ENCODE measurements around the gene TTC9B. TPM values are rescaled to one million over a fixed set of nuclear protein-coding genes. Genes with fewer than 3 reads are reported as not detected.

TTC9B gene
- total RNA-seq, 2 donors from 2014 or later: not detected

DNA sequence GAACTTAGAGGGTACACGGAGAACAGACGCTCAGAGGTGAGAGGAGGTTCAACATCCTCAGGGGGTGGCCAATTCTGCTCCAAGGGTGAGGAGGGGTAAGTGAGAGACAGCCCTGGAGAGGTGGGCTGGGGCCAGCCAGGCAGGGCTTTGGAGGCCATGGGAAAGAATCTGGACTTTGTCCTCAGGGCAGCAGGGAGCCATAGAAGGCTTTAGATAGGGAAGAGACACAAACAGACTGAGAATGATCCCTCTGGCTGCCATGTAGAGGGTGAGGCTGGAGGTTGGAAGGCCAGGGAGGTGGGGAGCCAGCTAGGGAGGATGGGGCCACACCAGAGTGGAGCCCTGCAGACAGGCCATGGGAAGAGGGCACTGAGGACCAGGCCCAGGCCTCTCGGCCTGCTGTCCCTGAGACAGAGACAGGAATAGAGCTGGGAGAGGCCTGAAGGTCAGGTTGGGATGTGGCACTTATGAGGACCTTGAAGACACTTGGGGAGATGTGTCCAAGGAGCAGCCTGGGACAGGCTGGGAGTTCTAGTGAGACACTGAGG lies 37.5 kb upstream of the TTC9B start:
- no peak for DNase-seq (ENCODE audit: low spot score)
- no peaks in the 10 kb centered on the region for H3K27me3 Mint-ChIP-seq
- H3K4me3 Mint-ChIP-seq: no peak overlapping the region
- no peak overlapping the region for H3K27ac Mint-ChIP-seq
- peaks cover 9% of the 10 kb centered on the region for H3K36me3 Mint-ChIP-seq
- peaks cover 16 to 38% of the 10 kb centered on the region in 2 donors for H3K4me1 Mint-ChIP-seq (ENCODE audit: low read depth in 2 of 2)
- no peaks in the 10 kb centered on the region for H3K9me3 Mint-ChIP-seq
- ATAC-seq: no peak

DNA sequence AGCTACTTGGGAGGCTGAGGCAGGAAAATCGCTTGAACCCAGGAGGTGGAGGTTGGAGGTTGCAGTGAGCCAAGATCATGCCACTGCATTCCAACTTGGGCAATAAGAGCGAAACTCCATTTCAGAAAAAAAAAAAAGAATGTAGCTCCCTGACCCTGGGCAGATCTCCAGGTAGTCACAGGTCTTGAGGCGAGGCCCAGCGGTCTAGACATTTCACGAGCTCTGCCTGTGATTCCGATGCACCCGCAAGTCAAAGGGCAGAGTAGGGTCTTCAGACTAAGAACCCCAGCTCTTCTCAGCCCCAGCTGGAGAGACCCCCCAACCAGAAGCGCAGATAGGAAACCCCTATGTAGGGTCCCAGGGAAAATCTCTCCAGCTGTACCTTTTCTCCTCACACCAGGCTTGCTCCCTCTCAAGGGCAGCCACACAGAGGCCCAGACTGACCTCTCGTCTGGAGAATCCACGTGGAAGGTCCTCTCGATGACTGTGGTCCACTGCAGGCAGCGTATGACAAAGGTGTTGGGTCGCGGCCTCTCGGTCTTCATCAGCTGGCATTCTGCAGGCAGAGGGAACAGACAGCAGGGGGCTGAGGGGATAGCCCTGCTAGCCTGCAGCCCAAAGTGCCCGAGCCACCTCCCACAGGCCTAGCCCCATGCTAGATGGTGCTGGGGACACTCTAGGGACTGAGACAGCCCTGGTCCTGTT lies 36.7 kb upstream of the TTC9B start:
- peaks cover 17 to 38% of the 10 kb centered on the region in 2 donors for H3K4me1 Mint-ChIP-seq (ENCODE audit: low read depth in 2 of 2)
- DNase-seq (ENCODE audit: low spot score): peak; percentile 39
- H3K36me3 Mint-ChIP-seq: peaks cover 9% of the 10 kb centered on the region
- no peak for ATAC-seq
- no peaks in the 10 kb centered on the region for H3K27me3 Mint-ChIP-seq
- H3K27ac Mint-ChIP-seq: no peak overlapping the region
- H3K9me3 Mint-ChIP-seq: no peaks in the 10 kb centered on the region
- no peak overlapping the region for H3K4me3 Mint-ChIP-seq

DNA sequence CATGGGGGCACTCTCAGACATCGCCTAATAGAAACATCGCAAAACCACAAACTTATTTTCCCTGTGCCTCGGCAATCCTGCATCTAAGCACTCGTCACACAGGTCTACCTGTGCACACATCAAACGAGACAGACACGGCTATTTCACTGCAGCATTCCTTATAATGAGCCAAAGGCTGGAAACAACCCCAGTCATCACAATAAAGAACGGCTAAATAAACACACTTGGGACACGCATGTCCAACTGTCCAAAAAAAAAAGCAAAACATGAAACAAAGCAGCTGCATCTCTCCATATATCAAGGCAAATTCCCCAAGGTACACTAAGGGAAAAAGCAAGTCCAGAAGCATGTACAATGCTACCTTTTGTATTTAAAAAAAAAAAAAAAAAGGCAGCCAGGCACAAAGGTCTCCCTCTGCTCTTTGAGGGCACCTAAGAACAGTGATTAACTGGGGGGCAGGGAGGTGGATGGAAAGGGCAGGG lies 35.5 kb upstream of the TTC9B start:
- Mint-ChIP-seq H3K9me3 (no peaks in the 10 kb centered on the region), H3K27ac (no peak overlapping the region), H3K4me1 (ENCODE audit: low read depth in 2 of 2) (peaks cover 13 to 35% of the 10 kb centered on the region in 2 donors), H3K4me3 (no peak overlapping the region), H3K36me3 (peaks cover 9% of the 10 kb centered on the region), H3K27me3 (no peaks in the 10 kb centered on the region)
- DNase-seq (ENCODE audit: low spot score) (no peak), ATAC-seq (no peak)

DNA sequence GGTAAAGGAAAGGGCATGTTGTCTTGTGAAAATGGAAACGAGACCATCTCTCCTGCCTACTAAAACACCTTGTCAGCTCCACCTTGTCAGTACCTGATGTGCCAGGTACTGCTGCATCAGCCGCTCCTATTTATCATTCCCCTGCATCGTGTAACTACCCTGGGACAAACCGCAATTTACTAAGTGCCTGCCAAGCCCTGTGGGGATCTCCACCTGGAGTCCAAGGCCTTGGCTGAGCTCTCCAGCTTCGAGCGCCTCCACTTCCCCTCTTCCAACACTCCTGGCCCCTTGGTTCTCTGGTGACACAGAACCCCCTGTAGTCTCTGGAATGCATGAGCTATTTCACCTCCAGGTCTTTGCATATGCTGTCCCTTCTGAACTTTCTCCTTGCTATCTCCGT lies 34.2 kb upstream of the TTC9B start:
- Mint-ChIP-seq H3K27me3 (no peaks in the 10 kb centered on the region), H3K27ac (no peak overlapping the region), H3K4me1 (ENCODE audit: low read depth in 2 of 2) (peaks cover 13 to 37% of the 10 kb centered on the region in 2 donors), H3K4me3 (no peak overlapping the region), H3K9me3 (no peaks in the 10 kb centered on the region), H3K36me3 (peaks cover 9% of the 10 kb centered on the region)
- DNase-seq (ENCODE audit: low spot score): no peak
- ATAC-seq: no peak

GRCh38 chr19:40251991-40252390 lies 33.8 kb upstream of the TTC9B start:
- peaks cover 9% of the 10 kb centered on the region for H3K36me3 Mint-ChIP-seq
- H3K9me3 Mint-ChIP-seq: no peaks in the 10 kb centered on the region
- H3K27me3 Mint-ChIP-seq: no peaks in the 10 kb centered on the region
- ATAC-seq (peak in 1 of 2 donors; percentile 38), DNase-seq (ENCODE audit: low spot score) (no peak)
- no peak overlapping the region for H3K27ac Mint-ChIP-seq
- peaks cover 13 to 37% of the 10 kb centered on the region in 2 donors for H3K4me1 Mint-ChIP-seq (ENCODE audit: low read depth in 2 of 2)
- no peak overlapping the region for H3K4me3 Mint-ChIP-seq

DNA sequence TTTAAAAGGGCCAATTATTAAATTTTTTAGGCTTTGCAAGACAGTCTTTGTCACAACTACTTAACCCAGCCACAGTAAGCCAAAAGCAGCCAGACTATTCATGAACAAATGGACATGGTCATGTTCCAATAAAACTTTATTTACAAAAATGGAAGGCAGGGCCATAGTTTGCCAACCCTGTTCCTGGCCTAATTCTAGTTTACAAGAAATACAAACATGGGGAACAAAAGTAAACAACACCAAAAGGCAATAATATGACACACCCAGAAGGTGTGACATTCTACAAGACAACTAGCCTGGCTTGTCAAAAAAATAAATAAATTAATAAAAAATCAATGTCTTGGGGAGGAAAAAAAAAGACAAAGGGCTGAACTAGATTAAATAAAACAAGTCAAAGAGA lies 33.1 kb upstream of the TTC9B start:
- ATAC-seq: no peak
- Mint-ChIP-seq H3K9me3 (no peaks in the 10 kb centered on the region), H3K27me3 (no peaks in the 10 kb centered on the region), H3K4me3 (no peak overlapping the region), H3K36me3 (peaks cover 9% of the 10 kb centered on the region), H3K4me1 (ENCODE audit: low read depth in 2 of 2) (peaks cover 13 to 33% of the 10 kb centered on the region in 2 donors), H3K27ac (no peak overlapping the region)
- no peak for DNase-seq (ENCODE audit: low spot score)

- Mint-ChIP-seq H3K36me3 (no peaks in the 10 kb centered on the region), H3K9me3 (no peaks in the 10 kb centered on the region), H3K27ac (peak overlapping the region; percentile 12 to 58), H3K27me3 (no peaks in the 10 kb centered on the region), H3K4me1 (ENCODE audit: low read depth in 2 of 2) (peaks cover 4 to 21% of the 10 kb centered on the region in 2 donors), H3K4me3 (no peak overlapping the region)
- DNase-seq (ENCODE audit: low spot score) (no peak), ATAC-seq (no peak)
These were observed 31.6 kb upstream of the TTC9B start for GRCh38 chr19:40249781-40250180.

DNA sequence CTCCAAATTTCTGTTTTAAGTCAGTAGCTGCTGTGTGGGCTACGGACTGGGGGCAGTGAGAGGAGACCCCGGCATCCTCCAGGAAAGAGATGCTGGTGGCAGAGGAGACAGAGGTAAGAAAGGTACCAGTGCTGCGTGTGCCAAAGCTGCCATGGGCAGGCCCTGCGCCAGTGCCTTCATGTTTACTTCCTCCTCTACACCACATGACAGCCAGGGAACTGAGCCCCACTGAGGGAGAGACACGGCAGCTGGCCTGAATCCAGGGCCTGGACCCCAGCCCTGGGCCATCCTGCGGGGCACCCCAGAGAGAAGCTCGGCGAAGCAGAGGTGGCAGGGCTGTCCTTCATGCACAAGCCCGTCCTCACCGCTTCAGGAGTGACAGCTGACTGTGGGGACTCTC lies 31.0 kb upstream of the TTC9B start:
- ATAC-seq (no peak), DNase-seq (ENCODE audit: low spot score) (peak; percentile 60)
- Mint-ChIP-seq H3K9me3 (no peaks in the 10 kb centered on the region), H3K4me3 (no peak overlapping the region), H3K4me1 (ENCODE audit: low read depth in 2 of 2) (peaks cover 4 to 21% of the 10 kb centered on the region in 2 donors), H3K27ac (no peak overlapping the region), H3K27me3 (no peaks in the 10 kb centered on the region), H3K36me3 (no peaks in the 10 kb centered on the region)

- ATAC-seq: no peak
- Mint-ChIP-seq H3K27me3 (no peaks in the 10 kb centered on the region), H3K27ac (no peak overlapping the region), H3K36me3 (no peaks in the 10 kb centered on the region), H3K4me3 (no peak overlapping the region), H3K9me3 (no peaks in the 10 kb centered on the region), H3K4me1 (ENCODE audit: low read depth in 2 of 2) (peaks cover 4 to 20% of the 10 kb centered on the region in 2 donors)
- no peak for DNase-seq (ENCODE audit: low spot score)
These were observed 29.6 kb upstream of the TTC9B start for GRCh38 chr19:40247735-40248262.

DNA sequence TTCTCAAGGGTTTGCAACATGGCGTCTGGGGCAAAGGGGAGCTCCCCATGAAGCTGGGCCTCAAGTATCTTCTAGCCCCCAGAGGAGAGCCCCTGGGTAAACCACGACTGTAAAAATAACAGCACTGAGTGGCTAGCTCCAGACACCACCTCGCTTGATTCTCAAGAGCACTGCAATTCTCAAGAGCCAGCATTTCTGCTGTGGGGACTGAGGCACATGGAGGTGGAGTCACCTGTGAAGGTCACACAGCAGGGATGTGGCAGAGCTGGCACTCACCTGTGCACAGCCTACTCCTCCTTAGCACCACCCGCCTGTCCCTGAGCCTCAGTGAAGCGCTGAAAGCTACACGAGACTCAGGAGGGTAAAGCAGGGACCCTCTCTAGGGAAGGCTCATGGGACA lies 29.0 kb upstream of the TTC9B start:
- H3K36me3 Mint-ChIP-seq: no peaks in the 10 kb centered on the region
- H3K27ac Mint-ChIP-seq: no peak overlapping the region
- H3K4me1 Mint-ChIP-seq (ENCODE audit: low read depth in 2 of 2): peaks cover 4 to 16% of the 10 kb centered on the region in 2 donors
- ATAC-seq: peak in 1 of 2 donors; percentile 7
- no peak for DNase-seq (ENCODE audit: low spot score)
- H3K9me3 Mint-ChIP-seq: no peaks in the 10 kb centered on the region
- no peaks in the 10 kb centered on the region for H3K27me3 Mint-ChIP-seq
- no peak overlapping the region for H3K4me3 Mint-ChIP-seq

- H3K4me1 Mint-ChIP-seq (ENCODE audit: low read depth in 2 of 2): peaks cover 4 to 12% of the 10 kb centered on the region in 2 donors
- H3K36me3 Mint-ChIP-seq: no peaks in the 10 kb centered on the region
- H3K4me3 Mint-ChIP-seq: no peak overlapping the region
- no peak overlapping the region for H3K27ac Mint-ChIP-seq
- no peaks in the 10 kb centered on the region for H3K9me3 Mint-ChIP-seq
- ATAC-seq: no peak
- peak; percentile 45 for DNase-seq (ENCODE audit: low spot score)
- no peaks in the 10 kb centered on the region for H3K27me3 Mint-ChIP-seq
These were observed 28.3 kb upstream of the TTC9B start for GRCh38 chr19:40246292-40247073.

- Mint-ChIP-seq H3K4me3 (no peak overlapping the region), H3K4me1 (ENCODE audit: low read depth in 2 of 2) (peaks cover 4 to 12% of the 10 kb centered on the region in 2 donors), H3K27me3 (no peaks in the 10 kb centered on the region), H3K9me3 (no peaks in the 10 kb centered on the region), H3K27ac (no peak overlapping the region), H3K36me3 (no peaks in the 10 kb centered on the region)
- ATAC-seq: no peak
- no peak for DNase-seq (ENCODE audit: low spot score)
These were observed 27.4 kb upstream of the TTC9B start for GRCh38 chr19:40245506-40246128.

GRCh38 chr19:40244579-40245317 lies 26.6 kb upstream of the TTC9B start:
- ATAC-seq: no peak
- no peak for DNase-seq (ENCODE audit: low spot score)
- Mint-ChIP-seq H3K27me3 (no peaks in the 10 kb centered on the region), H3K4me1 (ENCODE audit: low read depth in 2 of 2) (peaks cover 2 to 9% of the 10 kb centered on the region in 2 donors), H3K4me3 (no peak overlapping the region), H3K27ac (no peak overlapping the region), H3K9me3 (no peaks in the 10 kb centered on the region), H3K36me3 (no peaks in the 10 kb centered on the region)
